HEK293 (cell line): ENCODE measurements around the gene ZNF674.

Experiments used
- CTCF ChIA-PET: fragments of 350-600 bp; formaldehyde crosslinking; extraction: SDS; loops from one replicate; lab custom pipeline; 2021; ENCODE audit warnings: antibody characterized with exemption; lab: Yijun Ruan, JAX
- POLR2A ChIA-PET: fragments of 300-600 bp; formaldehyde crosslinking; extraction: SDS; loops from one replicate; lab custom pipeline; 2020; ENCODE audit warnings: antibody characterized with exemption, inconsistent platforms; lab: Yijun Ruan, JAX
- H3K27ac ChIP-seq: fragments of 200-500 bp; sonication (Bioruptor generic); 2 replicates; pipeline ENCODE4 v1.5.1; 2014; ENCODE audit warnings: low read depth, low read length, control low read depth, inconsistent platforms; ENCODE audit errors: extremely low read depth
- H3K36me3 ChIP-seq, 2 experiments: fragments of 200-500 bp in 1 of 2; sonication (Bioruptor generic) in 1 of 2; 1 replicate in 1 of 2; 2 replicates in 1 of 2; pipeline ENCODE4 v1.5.1; 2014 to 2017; ENCODE audit warnings: inconsistent platforms in 2 of 2, low read length in 2 of 2; ENCODE audit not compliant: control insufficient read depth in 2 of 2, insufficient read depth in 1 of 2
- H3K4me1 ChIP-seq: fragments of 200-500 bp; sonication (Bioruptor generic); 2 replicates; pipeline ENCODE4 v1.5.1; 2014; ENCODE audit warnings: mild to moderate bottlenecking, low read length, inconsistent platforms; ENCODE audit not compliant: control insufficient read depth, insufficient read depth
- H3K4me3 ChIP-seq: 2 replicates; pipeline ENCODE4 v1.5.1; 2011; ENCODE audit warnings: low read depth, mild to moderate bottlenecking, control low read depth, low read length, moderate library complexity
- H3K9me3 ChIP-seq: fragments of 200-500 bp; sonication (Bioruptor generic); 2 replicates; pipeline ENCODE4 v1.5.1; 2014; ENCODE audit warnings: low read depth, low read length, inconsistent platforms; ENCODE audit not compliant: control insufficient read depth, insufficient read depth
- EGR2 ChIP-seq: fragments of 450-650 bp; formaldehyde crosslinking; IDR thresholded peaks from 2 replicates; pipeline ENCODE4 v1.5.1; 2016; ENCODE audit warnings: low read depth, missing biosample characterization, missing genetic modification characterization
- GLIS1 ChIP-seq: fragments of 450-650 bp; formaldehyde crosslinking; IDR thresholded peaks from 2 replicates; pipeline ENCODE4 v1.5.1; 2016; ENCODE audit warnings: missing biosample characterization, missing genetic modification characterization
- GLIS2 ChIP-seq: fragments of 450-650 bp; formaldehyde crosslinking; IDR thresholded peaks from 2 replicates; pipeline ENCODE4 v1.5.1; 2016; ENCODE audit warnings: missing biosample characterization, missing genetic modification characterization
- HIC1 ChIP-seq: fragments of 450-650 bp; formaldehyde crosslinking; IDR thresholded peaks from 2 replicates; pipeline ENCODE4 v1.5.1; 2016; ENCODE audit warnings: missing biosample characterization, missing genetic modification characterization
- KLF1 ChIP-seq: fragments of 450-650 bp; formaldehyde crosslinking; IDR thresholded peaks from 2 replicates; pipeline ENCODE4 v1.5.1; 2016; ENCODE audit warnings: missing biosample characterization, missing genetic modification characterization
- OSR2 ChIP-seq: fragments of 450-650 bp; formaldehyde crosslinking; IDR thresholded peaks from 2 replicates; pipeline ENCODE4 v1.5.1; 2016; ENCODE audit warnings: missing biosample characterization, missing genetic modification characterization
- PATZ1 ChIP-seq: fragments of 450-650 bp; formaldehyde crosslinking; IDR thresholded peaks from 2 replicates; pipeline ENCODE4 v1.5.1; 2016; ENCODE audit warnings: missing biosample characterization, missing genetic modification characterization
- PRDM10 ChIP-seq: fragments of 450-650 bp; formaldehyde crosslinking; IDR thresholded peaks from 2 replicates; pipeline ENCODE4 v1.5.1; 2016; ENCODE audit warnings: missing biosample characterization, missing genetic modification characterization
- SP2 ChIP-seq: fragments of 450-650 bp; formaldehyde crosslinking; IDR thresholded peaks from 2 replicates; pipeline ENCODE4 v1.5.1; 2016; ENCODE audit warnings: missing biosample characterization, missing genetic modification characterization
- SP3 ChIP-seq: fragments of 450-650 bp; formaldehyde crosslinking; IDR thresholded peaks from 2 replicates; pipeline ENCODE4 v1.5.1; 2016; ENCODE audit warnings: missing biosample characterization, missing genetic modification characterization
- TCF7L2 ChIP-seq: IDR thresholded peaks from 2 replicates; pipeline ENCODE4 v1.6.1; 2011; ENCODE audit warnings: low read depth, mild to moderate bottlenecking, inconsistent platforms, low read length, moderate library complexity, borderline replicate concordance
- ZBTB20 ChIP-seq: fragments of 450-650 bp; formaldehyde crosslinking; IDR thresholded peaks from 2 replicates; pipeline ENCODE4 v1.5.1; 2016; ENCODE audit warnings: missing biosample characterization, missing genetic modification characterization
- ZBTB8A ChIP-seq: fragments of 450-650 bp; formaldehyde crosslinking; IDR thresholded peaks from 2 replicates; pipeline ENCODE4 v1.5.1; 2016; ENCODE audit warnings: missing biosample characterization, missing genetic modification characterization
- ZEB2 ChIP-seq: fragments of 450-650 bp; formaldehyde crosslinking; IDR thresholded peaks from 2 replicates; pipeline ENCODE4 v1.5.1; 2016; ENCODE audit warnings: missing biosample characterization, missing genetic modification characterization
- ZFHX2 ChIP-seq: fragments of 450-650 bp; formaldehyde crosslinking; conservative IDR thresholded peaks from 2 replicates; pipeline ENCODE4 v1.5.1; 2016; ENCODE audit warnings: missing biosample characterization, missing genetic modification characterization
- ZNF311 ChIP-seq: fragments of 450-650 bp; formaldehyde crosslinking; IDR thresholded peaks from 2 replicates; pipeline ENCODE4 v1.5.1; 2017; ENCODE audit warnings: missing biosample characterization, missing genetic modification characterization, borderline replicate concordance
- ZNF335 ChIP-seq: fragments of 450-650 bp; formaldehyde crosslinking; conservative IDR thresholded peaks from 2 replicates; pipeline ENCODE4 v1.5.1; 2016; ENCODE audit warnings: missing biosample characterization, missing genetic modification characterization
- ZNF654 ChIP-seq: fragments of 450-650 bp; formaldehyde crosslinking; IDR thresholded peaks from 2 replicates; pipeline ENCODE4 v1.5.1; 2016; ENCODE audit warnings: low read depth, missing biosample characterization, missing genetic modification characterization
- ZNF791 ChIP-seq: fragments of 450-650 bp; formaldehyde crosslinking; IDR thresholded peaks from 2 replicates; pipeline ENCODE4 v1.5.1; 2016; ENCODE audit warnings: missing biosample characterization, missing genetic modification characterization
- ZNF792 ChIP-seq: fragments of 450-650 bp; formaldehyde crosslinking; IDR thresholded peaks from 2 replicates; pipeline ENCODE4 v1.5.1; 2016; ENCODE audit warnings: missing biosample characterization, missing genetic modification characterization
- ZSCAN23 ChIP-seq: fragments of 450-650 bp; formaldehyde crosslinking; IDR thresholded peaks from 2 replicates; pipeline ENCODE4 v1.5.1; 2016; ENCODE audit warnings: missing biosample characterization, missing genetic modification characterization
- TF ChIP-seq, protein P1 (sequence below): fragments of 450-650 bp; formaldehyde crosslinking; IDR thresholded peaks from 2 replicates; pipeline ENCODE4 v1.5.1; 2016; ENCODE audit warnings: missing biosample characterization, missing genetic modification characterization

Gene ZNF674

GRCh38 chrX:46573892-46574773 is 28.9 kb upstream of the ZNF674 start (continued):
- TF ChIP-seq TCF7L2 = no peak
- TF ChIP-seq, all 188 proteins: peak for 9

- Histone ChIP-seq H3K9me3 (no peaks in the 10 kb centered on the region), H3K27ac (peak within 1 kb of the TSS; percentile 21; the same call in 1 of the 2 replicates), H3K36me3 (no peaks in the 10 kb centered on the region), H3K4me1 (peaks cover 8% of the 10 kb centered on the region; the same call in 1 of the 2 replicates), H3K4me3 (peak within 1 kb of the TSS; percentile 51)
- TF ChIP-seq EGR2 (peak; percentile 23; the same call in 1 of the 2 replicates), ZNF335 (tag by site-specific recombination) (peak; percentile 74), HIC1 (tag by site-specific recombination) (peak; percentile 41; the same call in 1 of the 2 replicates), ZNF311 (no peak), ZFHX2 (tag by site-specific recombination) (peak; percentile 44), ZSCAN23 (tag by site-specific recombination) (no peak), PATZ1 (tag by site-specific recombination) (peak; percentile 82), ZBTB8A (tag by site-specific recombination) (peak; percentile 87), ZNF792 (tag by site-specific recombination) (no peak), PRDM10 (tag by site-specific recombination) (peak; percentile 82), ZNF654 (peak; percentile 37; the same call in 1 of the 2 replicates), OSR2 (0 out of 2 replicates have a peak, but pooled peaks have one; percentile 7), GLIS1 (tag by site-specific recombination) (peak; percentile 88), KLF1 (tag by site-specific recombination) (peak; percentile 18), SP2 (tag by site-specific recombination) (peak; percentile 76), ZNF791 (tag by site-specific recombination) (no peak), ZEB2 (tag by site-specific recombination) (peak; percentile 34; the same call in 1 of the 2 replicates), GLIS2 (tag by site-specific recombination) (peak; percentile 46; the same call in 1 of the 2 replicates), SP3 (tag by site-specific recombination) (peak; percentile 66), ZBTB20 (tag by site-specific recombination) (peak; percentile 59)
- TF ChIP-seq, protein P1, sequence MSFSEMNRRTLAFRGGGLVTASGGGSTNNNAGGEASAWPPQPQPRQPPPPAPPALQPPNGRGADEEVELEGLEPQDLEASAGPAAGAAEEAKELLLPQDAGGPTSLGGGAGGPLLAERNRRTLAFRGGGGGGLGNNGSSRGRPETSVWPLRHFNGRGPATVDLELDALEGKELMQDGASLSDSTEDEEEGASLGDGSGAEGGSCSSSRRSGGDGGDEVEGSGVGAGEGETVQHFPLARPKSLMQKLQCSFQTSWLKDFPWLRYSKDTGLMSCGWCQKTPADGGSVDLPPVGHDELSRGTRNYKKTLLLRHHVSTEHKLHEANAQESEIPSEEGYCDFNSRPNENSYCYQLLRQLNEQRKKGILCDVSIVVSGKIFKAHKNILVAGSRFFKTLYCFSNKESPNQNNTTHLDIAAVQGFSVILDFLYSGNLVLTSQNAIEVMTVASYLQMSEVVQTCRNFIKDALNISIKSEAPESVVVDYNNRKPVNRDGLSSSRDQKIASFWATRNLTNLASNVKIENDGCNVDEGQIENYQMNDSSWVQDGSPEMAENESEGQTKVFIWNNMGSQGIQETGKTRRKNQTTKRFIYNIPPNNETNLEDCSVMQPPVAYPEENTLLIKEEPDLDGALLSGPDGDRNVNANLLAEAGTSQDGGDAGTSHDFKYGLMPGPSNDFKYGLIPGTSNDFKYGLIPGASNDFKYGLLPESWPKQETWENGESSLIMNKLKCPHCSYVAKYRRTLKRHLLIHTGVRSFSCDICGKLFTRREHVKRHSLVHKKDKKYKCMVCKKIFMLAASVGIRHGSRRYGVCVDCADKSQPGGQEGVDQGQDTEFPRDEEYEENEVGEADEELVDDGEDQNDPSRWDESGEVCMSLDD = no peak
- CTCF ChIA-PET = interaction anchor here (0.9 to 1.0 kb wide), 2 partner anchors 11 to 14 kb away, joined by 3 to 5 read pairs; no protein-coding TSS in a partner anchor
- POLR2A ChIA-PET = interaction anchor here (0.6 kb wide), 1 partner anchor 52 kb away, joined by 11 read pairs; no protein-coding TSS in a partner anchor
Measured at GRCh38 chrX:46573331-46573891, 28.2 kb upstream of the ZNF674 start, which contains the start of gene CHST7. Gene CHST7 (plus strand): TSS chrX:46573765. CDS start chrX:46573932, 167 bp downstream.
